Right forelimb (tissue), 1 donor: ENCODE data around the gene C19orf73.
"Not testable (repeated sequence)": the region's sequence is repeated elsewhere in the genome, so short reads cannot be mapped to it uniquely, and the experiment has no call there.

Source experiments
- DNase-seq: peaks from one replicate; pipeline ENCODE4 v3.0.0-alpha.2; 2018

The C19orf73 gene

DNA sequence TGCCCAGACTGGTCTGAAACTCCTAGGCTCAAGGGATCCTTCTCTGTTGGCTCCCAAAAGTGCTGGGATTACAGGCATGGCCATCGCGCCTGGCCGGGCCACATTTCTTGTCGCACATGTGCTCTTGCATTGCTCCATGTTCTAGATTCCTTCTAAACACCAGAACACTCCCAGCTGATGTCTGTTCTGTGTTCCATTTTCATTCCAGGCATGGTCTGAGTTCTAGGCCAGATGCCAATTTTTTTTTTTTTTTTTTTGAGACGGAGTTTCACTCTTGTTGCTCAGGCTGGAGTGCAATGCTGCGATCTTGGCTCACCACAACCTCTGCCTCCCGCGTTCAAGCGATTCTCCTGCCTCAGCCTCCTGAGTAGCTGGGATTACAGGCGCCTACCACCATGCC lies 2.9 kb upstream of the C19orf73 start:
- not testable (repeated sequence) for DNase-seq

DNA sequence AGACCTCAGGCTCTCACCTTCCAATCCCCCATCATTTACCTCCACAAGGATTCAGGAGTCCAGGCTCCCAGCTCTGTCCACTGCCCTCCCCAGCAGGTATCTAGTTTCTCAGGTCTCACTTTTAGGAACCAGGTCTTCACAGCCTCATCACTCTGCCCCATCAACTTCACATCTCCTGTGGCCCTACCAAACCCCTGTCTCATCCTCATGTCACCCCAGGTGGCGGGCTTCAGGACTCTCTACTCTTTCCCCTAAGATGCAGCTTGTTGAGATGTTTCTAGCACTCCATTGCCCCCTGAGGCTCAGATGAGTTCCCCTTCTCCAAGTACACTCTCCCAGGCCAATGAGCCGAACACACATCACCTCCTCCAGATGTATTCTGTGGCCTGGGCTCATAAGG lies 1.9 kb upstream of the C19orf73 start:
- no peak for DNase-seq

DNA sequence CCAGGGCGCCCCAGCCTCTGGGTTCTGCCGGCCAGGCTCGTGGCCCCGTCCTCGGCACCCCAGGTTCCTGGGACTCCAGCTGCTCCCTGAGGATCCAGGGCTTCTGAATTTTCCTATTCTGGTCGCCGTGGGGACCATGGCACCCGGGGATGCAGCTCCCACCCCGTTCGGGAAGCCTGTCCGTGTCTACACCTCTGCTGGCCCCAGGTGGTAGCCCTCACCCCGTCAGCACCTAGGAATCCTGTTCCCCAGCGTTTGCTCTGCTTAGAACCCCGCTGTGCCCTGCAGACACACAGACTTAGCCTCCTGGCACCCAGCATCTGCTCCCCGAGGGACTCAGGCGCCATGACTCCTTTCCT lies 1.4 kb upstream of the C19orf73 start:
- DNase-seq: no peak

DNA sequence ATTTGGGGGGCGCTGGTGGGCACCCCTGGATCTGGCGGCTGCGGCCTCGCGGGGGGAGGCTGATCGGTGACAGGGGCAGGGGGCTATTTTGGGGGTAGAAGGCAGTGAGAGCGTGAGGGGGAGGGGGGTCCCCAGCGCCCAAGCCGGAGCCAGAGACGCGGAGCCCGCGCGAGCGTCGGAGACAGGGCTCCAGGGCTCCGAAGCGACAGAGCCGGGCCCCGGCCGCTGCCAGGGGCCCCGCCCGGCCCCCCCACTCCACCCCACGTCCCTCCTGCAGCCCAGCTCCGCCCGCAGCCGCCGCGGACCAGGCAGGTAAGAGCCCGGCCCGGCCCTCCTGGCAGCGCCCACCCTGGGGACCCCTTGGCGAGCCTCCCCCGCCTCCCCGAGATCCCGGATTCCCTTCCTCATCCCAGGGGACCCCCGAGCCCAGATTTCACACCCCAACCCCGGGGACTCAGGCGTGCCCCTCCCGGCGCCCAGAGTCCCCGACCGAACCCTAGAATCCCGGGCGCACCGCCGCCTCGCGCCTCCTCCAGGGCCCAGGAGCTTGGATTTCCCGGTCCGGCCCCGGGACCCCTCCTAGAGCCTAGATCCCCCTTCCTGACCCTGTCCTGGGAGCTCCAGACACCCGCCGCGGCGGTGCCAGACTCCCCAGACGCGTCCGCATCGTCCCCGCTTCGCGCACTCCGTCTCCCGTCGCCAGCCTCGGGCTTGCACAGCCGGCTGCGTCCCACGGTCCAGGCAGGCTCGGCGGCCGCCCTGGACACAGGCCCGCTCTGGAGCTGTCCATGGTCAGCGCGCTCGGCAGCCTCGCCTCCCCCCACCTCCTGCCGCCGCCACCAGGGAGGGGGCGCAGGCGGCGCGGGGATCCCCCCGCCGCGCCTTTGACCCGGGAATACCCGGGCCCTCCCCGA lies 725 bp upstream of the C19orf73 start, which contains the start of gene PPFIA3:
TSS of gene PPFIA3 (plus strand) at position 134 of the 914 bp plus-strand sequence. CDS start 8,330 bp downstream, outside the sequence.
- peak; percentile 82 for DNase-seq

DNA sequence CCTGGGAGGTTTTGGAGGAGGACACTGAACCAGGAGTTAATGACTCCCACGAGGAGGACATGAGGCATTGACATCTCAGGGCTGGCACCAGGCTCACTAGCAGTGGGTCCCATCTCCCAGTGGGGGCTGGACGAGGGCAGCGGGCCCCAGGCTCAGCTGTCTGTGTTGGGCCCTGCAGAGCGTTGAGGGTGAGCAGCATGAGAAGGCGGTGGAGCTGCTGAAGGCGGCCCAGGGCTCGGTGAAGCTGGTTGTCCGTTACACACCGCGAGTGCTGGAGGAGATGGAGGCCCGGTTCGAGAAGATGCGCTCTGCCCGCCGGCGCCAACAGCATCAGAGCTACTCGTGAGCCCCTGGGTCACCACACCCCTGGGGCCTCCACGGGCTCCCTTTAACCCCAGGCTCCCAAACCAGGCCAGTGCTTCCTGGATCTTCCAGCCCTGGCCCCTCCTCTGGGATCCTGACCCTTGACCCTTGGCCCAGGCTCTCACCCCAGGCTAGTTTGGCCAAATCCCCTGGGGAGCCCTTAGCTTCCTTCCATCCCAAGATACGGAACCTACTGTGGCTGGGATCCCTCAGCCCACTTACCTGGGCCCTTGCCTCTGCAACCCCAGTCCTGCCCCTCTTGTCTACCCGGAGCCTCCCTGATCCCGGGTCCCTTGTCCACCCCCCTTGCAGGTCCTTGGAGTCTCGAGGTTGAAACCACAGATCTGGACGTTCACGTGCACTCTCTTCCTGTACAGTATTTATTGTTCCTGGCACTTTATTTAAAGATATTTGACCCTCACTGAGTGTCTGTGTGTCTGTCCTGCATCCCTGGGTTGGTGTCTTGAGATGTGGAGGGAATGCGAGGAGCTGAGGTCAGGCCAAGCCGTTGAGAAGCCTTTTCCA lies 1.0 kb downstream of the C19orf73 start:
- no peak for DNase-seq

DNA sequence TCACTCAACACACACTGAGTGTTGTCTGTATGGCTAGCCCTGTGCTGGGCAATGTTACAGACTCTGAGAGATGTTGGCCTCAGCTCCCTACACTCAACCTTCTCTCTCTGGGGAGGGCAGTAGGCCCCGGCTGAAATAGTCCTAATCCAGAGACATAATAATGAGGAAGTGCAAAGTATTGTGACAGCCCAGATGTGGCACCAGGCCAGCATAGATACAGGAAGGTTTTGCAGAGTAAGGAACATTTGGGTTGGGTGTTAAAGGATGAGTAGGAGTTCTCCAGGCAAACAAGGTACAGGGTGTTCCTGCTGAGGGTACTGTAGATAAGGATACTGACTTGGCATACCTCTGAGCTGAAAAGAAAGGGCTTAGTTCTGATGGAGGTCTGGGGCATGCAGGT lies 2.4 kb downstream of the C19orf73 start:
- no peak for DNase-seq

DNA sequence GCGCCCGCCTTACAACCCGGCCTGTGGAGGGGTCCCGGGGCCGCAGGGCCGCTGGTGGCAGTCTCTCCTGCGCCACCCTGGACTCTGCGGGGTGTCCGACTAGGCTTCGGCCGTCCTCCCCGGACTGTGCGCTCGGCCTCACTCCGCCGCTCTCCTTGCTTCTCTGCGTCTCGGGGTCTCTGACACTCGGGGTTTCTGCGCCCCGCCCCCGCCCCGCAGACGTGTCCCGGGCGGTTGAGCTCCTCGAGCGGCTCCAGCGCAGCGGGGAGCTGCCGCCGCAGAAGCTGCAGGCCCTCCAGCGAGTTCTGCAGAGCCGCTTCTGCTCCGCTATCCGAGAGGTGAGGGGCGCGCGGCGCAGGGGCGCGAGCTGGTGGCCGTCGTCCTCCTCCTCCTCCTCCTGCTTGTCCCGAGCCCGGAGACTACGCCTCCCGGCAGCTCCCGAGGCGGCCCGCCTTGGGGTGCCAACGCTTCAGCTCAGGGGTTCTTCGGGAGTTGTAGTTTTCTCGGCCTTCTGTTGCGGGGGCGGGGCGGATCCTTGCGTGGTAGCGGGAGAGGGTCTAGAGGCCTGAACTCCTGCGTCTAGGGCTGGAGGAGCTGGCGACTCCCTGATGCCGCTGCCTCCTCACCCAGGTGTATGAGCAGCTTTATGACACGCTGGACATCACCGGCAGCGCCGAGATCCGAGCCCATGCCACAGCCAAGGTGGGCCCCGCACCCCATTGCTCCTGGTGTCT lies 4.1 kb downstream of the C19orf73 start:
- peak; percentile 81 for DNase-seq

DNA sequence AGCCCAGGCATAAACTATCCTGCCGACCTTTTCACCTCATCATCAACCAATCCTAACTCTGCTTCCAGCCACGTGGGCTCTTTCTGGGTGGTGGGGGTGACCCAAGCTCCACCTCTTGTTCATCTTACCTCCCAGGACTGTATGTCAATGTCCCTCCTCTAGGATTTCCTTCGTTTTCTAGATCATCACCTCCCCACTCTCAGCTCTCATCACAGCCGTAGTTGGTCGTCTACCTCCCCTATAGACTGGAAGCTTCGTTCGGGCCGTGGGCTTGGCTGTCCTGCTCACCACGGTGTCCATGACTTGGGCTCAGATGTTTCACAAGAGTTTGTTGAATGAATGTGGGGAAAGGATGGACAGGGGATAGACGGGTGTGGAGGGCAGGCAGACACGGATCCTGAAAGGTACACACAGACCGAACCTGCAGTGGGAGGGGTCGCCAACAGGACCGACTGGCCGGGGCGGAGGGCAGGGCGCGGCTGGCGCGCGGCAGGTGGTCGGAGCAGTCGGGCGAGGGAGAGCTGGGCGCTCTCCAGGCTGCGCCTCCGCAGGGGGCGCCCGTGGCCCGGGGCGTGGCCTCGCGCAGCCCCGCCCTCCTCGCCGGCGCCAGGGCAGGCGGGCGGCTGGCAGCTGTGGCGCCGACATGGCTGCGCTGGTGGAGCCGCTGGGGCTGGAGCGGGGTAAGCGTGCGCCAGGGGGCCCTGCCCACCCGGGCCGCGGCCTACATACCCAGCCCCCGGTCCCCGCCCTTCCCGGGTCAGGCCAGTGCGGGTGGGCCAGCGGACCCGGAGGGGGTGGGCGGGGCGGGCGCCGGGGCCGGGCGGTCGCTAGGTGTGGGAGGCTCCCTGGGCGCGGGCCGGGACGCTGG lies 4.9 kb downstream of the C19orf73 start, which contains the start of gene LIN7B:
TSS of gene LIN7B (plus strand) at position 609 of the 868 bp plus-strand sequence. CDS start at position 644, 35 bp downstream.
- peak; percentile 87 for DNase-seq

DNA sequence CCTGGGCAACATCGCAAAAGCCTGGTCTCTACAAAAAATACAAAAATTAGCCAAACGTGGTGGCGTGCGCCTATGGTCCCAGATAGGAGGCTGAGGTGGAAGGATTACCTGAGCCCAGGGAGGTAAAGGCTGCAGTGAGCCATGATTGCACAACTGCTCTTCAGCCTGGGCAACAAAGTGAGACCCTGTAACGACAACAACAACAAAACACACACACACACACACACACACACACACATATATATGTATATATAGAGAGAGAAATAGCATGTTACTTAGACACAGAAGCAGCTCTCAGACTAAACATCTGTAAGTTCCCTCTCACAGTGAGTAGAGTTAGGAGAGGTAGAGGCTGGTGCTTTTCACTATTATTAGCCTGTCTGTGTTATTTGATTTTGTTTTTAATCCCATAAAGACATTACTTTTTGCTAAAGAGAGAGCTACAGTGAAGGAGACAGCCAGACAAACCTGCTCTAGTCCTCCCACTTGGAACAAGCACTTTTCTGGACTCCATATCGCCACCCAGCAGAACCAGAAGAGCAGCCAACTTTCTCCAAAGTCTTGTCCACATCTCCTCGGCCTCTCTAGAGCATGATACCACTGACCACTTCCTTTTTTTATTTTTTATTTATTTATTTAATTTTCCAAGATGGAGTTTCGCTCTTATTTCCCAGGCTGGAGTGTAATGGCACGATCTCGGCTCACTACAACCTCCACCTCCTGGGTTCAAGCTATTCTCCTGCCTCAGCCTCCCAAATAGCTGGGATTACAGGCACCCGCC lies 7.5 kb downstream of the C19orf73 start:
- DNase-seq: no peak

DNA sequence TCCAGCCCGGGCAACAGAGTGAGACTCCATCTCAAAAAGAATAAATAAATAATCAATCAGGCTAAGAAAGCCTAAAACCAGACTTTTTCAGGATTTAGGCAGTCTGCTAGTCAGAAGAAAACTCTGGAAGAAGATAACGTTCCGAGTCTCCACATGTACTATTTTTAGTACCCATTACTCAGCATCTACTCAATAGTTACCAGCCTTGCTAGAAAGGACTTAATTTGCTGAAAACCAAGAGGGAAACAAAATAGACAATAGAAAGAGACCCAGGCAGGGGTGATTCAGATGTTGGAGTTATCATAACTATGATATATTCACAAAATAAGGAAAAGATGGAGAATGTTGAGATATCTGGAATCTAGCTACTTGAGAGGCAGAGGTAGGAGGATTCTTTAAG lies 8.4 kb downstream of the C19orf73 start:
- no peak for DNase-seq

DNA sequence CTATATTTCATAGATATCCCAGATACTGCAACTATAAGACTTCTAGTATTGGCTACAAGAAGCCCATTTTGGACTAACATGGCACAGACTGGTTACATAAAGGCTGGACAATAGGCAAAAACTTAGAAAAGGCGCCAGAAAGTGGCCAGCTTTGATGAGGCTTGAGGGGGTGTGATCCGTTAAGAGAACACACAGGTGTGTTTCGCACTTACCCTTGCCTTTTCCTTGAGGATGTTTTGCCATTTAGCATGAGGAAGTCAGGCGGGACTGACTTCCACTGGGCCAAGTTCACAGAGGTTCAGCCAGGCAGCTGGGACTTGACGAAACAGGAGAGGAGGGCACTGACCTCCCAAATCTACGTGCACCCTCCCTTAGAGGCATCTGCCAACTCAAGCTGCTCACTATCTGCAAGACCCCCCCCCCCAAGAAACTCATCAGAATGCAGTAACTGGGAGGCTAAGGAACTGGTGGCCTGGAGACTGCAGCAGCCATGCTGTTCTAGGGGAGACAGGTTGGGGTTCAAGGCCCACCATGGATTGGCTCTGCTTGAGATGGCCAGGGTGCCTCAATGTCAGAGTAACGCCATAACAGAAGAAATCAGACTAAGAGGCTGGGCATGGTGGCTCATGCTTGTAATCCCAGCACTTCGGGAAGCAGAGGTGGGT lies 9.2 kb downstream of the C19orf73 start:
- no peak for DNase-seq

DNA sequence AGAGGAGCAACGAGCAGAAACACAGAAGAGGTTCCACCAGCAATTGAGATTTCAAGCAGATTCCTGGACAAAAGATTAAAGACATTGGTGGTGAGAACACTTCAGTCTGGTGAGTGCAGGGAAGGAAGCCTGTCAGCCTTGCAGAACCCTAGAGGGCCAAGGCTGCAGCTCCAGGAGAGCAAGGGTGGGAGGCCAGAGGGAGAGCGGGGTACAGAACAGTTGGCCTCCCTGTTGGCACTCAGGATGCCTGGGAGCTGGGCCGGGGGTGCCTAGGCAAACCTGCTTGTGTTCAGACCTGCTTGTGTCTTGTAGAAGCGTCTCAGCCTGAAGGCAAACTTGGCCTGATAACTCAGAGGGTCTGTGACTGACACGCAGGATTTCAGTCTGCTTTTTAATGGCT lies 9.9 kb downstream of the C19orf73 start:
- DNase-seq: no peak

DNA sequence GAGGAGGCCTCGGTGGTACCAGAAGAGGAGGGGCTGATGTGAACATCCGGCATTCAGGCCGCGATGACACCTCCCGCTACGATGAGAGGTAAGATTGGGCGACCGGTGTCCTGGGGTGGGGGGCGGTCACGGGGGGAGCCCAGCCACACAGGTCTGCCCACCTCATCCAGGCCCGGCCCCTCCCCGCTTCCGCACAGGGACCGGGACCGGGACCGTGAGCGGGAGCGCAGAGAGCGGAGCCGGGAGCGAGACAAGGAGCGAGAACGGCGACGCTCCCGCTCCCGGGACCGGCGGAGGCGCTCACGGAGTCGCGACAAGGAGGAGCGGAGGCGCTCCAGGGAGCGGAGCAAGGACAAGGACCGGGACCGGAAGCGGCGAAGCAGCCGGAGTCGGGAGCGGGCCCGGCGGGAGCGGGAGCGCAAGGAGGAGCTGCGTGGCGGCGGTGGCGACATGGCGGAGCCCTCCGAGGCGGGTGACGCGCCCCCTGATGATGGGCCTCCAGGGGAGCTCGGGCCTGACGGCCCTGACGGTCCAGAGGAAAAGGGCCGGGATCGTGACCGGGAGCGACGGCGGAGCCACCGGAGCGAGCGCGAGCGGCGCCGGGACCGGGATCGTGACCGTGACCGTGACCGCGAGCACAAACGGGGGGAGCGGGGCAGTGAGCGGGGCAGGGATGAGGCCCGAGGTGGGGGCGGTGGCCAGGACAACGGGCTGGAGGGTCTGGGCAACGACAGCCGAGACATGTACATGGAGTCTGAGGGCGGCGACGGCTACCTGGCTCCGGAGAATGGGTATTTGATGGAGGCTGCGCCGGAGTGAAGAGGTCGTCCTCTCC lies 11.1 kb downstream of the C19orf73 start:
- no peak for DNase-seq

DNA sequence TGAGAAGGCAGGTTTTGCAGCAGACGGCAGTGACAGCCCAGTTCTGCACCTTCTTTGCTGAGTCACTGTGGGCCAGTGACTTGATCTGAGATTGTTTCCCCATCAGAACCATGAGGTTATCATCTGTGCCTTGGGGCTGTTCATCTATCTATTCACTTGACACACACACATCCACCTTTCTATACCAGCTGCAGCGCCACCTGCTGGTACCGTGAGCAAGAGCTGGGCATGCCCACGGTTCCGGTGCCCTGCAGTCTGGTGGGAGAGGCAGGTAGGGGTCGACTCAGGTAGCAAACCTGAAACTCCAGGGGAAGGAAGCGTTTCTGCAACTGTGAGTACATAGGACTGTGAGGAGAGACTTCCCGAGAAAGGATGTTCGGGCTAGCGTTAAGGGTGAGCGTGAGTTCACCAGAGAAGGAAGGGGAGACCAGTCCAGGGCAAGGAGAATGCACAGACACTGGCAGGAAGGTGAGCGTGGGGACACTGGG lies 12.3 kb downstream of the C19orf73 start:
- DNase-seq: no peak

DNA sequence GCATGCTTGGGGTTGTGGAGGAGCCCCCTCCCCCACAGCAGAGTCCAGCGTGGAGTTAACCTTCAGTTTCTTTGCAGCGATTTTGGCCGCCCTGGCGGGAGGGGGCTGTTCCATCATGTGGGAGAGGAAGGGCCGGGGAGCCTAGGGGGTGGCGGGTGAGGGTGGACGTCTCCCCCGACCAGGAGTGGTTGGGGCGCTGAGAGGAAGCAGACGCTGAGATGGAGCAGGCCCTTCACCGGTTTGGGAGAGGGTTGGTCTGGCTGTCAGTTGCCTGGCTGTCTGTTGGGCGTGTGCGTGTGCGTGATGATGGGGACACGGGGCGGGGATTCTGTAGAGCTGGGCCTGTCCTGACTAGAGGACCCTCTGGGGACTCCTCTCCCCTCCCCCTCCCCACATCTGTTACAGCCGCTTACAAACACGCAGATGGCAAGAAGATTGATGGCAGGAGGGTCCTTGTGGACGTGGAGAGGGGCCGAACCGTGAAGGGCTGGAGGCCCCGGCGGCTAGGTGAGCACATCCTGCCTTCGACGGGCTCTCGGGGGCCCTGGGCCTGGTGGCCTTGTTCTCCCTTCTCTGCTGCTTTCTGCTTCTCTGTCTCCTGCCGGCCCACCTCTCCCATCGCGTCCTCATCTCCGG lies 14.6 kb downstream of the C19orf73 start:
- DNase-seq: no peak

DNA sequence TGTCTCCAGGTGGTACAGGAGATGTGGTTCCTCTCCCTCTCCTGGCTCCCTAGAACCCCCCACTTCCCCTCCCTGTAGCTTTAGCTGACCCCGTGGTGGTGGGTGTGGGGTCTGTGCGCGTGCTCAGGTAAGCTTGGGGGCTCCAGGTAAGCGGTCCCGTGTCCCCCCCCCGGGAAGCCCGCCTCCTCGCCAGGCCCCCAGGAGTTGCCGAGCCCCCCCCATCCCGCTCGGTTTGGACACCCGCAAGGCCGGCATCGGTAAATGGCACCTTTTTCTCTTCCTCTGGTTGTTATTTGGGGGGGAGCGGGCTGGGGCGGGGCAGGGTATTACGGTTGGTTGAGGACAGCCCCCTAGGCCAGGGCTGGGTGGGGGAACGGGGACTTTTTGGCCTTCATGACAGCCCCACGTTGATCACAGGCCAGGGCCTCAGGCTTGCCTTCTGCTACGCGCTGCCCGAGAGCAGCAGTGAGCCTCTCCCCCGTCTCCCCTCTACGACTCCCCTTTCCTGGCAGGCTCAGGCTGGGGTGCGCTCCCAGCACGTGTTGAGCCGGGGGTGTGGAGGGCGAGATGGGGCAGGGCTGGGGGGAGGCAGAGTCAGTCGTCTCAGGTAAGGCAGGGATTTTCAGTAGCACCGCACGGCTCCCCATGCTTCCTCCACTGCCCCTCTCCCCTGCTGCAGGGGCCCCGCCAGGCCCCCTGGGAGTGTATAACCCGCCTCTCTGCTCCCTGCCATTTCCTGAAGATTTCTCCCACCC lies 15.4 kb downstream of the C19orf73 start:
- DNase-seq: no peak

DNA sequence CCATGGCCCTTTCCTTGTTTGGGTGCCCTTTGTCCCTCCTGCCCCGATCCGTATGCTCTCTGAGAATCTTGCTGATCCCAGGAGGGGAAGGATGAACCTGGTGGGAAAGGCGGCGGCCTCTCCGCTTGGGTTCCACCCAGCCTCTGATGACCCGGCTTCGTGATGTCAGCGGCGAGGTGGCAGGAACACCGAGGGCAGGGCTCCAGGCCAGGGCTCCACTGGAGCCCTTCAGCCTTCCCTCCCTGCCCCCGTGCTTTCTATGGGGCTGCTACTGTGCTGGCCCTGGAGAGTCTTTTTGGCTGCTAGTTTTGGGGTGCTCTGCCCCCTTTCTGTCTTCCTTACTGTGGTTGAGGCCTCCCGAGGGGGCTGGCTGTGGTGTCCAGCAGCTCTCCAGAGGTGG lies 16.6 kb downstream of the C19orf73 start:
- DNase-seq: no peak

DNA sequence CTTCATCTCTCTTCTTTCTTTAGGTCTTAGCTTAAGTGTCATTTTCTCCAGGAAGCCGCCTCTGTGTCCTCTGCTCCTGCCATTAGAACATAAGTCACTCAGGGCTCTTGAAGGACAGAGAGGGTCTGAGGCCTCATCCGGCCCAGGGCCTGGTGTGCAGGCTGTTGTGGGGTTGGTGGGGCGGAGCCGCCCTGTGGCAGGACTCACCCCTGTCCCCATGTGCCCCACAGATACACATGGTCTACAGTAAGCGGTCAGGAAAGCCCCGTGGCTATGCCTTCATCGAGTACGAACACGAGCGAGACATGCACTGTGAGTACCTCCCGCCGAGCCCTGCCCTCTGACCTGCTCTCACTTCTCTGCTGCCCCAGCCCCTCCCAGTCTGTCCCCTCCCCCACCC lies 17.8 kb downstream of the C19orf73 start:
- DNase-seq: no peak
